ENCODE data around the gene VWA2.

Gene VWA2

DNA sequence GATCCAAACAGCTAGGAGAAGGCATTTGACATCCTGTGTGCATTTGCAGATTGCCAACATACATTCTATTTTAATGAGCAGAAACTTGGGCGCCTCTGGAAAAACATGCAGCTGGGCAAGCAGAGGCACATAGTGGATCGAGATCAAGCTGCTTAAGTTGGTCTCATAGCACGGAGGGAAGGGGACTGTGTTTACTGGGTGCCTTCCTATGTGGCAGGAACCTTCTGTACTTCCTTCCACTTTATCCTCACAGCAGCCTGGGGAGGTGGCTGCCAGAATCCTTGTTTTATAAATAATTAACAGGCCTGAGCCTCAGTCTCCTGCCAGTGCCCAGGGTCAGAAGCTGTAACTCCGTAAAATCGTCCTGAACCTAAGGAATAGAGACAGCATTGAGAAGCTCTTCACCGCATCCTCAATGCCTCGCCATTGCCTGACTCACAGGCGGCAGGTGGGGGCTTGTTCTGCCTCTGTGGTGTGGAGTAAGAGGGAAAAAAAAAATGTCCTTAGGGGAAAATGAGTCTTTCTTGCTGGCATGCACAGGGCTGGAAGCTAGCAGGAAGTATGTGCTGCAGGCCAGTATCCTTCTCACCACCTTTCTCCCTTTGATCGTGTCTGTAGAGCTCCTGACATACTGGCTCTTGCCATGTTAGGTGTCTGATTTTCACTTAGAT, 6.2 kb downstream of the VWA2 start:
- no peak for DNase-seq (ENCODE audit: low read depth)
- H3K4me3 ChIP-seq (ENCODE audit: low read depth, low read length): no peak overlapping the region
- TF ChIP-seq, protein P1, sequence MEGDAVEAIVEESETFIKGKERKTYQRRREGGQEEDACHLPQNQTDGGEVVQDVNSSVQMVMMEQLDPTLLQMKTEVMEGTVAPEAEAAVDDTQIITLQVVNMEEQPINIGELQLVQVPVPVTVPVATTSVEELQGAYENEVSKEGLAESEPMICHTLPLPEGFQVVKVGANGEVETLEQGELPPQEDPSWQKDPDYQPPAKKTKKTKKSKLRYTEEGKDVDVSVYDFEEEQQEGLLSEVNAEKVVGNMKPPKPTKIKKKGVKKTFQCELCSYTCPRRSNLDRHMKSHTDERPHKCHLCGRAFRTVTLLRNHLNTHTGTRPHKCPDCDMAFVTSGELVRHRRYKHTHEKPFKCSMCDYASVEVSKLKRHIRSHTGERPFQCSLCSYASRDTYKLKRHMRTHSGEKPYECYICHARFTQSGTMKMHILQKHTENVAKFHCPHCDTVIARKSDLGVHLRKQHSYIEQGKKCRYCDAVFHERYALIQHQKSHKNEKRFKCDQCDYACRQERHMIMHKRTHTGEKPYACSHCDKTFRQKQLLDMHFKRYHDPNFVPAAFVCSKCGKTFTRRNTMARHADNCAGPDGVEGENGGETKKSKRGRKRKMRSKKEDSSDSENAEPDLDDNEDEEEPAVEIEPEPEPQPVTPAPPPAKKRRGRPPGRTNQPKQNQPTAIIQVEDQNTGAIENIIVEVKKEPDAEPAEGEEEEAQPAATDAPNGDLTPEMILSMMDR (IDR thresholded peaks at IDR 0.05; ENCODE audit: low read depth, low read length, missing control alignments): no peak

- DNase-seq (ENCODE audit: low read depth): no peak
- no peak overlapping the region for H3K4me3 ChIP-seq (ENCODE audit: low read depth, low read length)
- TF ChIP-seq, protein P1 (IDR thresholded peaks at IDR 0.05; ENCODE audit: low read depth, low read length, missing control alignments): no peak
These were observed 7.7 kb downstream of the VWA2 start for GRCh38 chr10:114246679-114247305.

DNA sequence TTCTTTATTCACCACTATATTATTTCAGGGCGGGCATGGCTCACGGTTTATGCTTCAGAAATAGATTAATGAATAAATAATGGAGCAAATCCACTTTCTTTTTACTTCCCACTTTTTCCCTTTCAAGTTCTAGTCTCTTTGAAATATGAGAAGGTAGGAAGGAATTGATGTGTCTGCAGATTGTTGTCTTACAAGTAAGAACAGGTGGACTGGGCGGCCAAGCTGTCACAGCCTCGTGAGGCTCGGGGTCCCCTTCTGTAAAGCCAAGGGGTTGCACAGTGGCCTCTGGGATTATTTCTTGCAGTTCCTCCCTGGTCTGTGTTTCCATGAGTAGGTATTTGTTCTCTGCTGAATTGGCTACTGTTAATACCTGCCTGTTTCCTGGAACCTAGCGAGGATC, 11.2 kb downstream of the VWA2 start:
- no peak overlapping the region for H3K4me3 ChIP-seq (ENCODE audit: low read depth, low read length)
- no peak for DNase-seq (ENCODE audit: low read depth)
- TF ChIP-seq, protein P1 (IDR thresholded peaks at IDR 0.05; ENCODE audit: low read depth, low read length, missing control alignments): no peak

GRCh38 chr10:114250716-114251115, 11.7 kb downstream of the VWA2 start:
- no peak for DNase-seq (ENCODE audit: low read depth)
- TF ChIP-seq, protein P1 (IDR thresholded peaks at IDR 0.05; ENCODE audit: low read depth, low read length, missing control alignments): no peak

GRCh38 chr10:114252092-114252491, 13.0 kb downstream of the VWA2 start:
- TF ChIP-seq, protein P1 (IDR thresholded peaks at IDR 0.05; ENCODE audit: low read depth, low read length, missing control alignments): no peak
- no peak overlapping the region for H3K4me3 ChIP-seq (ENCODE audit: low read depth, low read length)

More at GRCh38 chr10:114250716-114251115, 11.7 kb downstream of the VWA2 start:
- H3K4me3 ChIP-seq (ENCODE audit: low read depth, low read length): no peak overlapping the region

DNA sequence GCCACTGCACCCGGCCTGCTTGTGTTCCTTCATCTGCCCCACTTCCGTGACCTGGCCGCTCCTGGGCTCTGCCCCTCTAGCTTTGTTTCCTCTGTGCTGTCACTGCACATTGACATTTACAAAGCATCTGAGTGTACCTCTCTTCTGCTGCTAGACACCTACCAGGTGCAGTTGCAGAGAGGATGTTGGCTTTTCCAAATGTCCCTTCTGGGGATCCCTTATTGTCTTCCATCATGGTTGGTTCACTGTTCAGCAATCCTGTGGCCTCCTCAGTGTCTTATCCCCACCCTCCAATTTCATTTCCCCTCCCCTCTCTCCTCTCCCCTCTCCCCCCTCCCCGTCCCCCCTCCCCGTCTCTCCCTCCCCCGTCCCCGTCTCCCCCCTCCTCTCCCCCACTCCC, 13.8 kb downstream of the VWA2 start:
- DNase-seq (ENCODE audit: low read depth): no peak
- TF ChIP-seq, protein P1 (IDR thresholded peaks at IDR 0.05; ENCODE audit: low read depth, low read length, missing control alignments): no peak
- no peak overlapping the region for H3K4me3 ChIP-seq (ENCODE audit: low read depth, low read length)

More at GRCh38 chr10:114252092-114252491, 13.0 kb downstream of the VWA2 start:
- no peak for DNase-seq (ENCODE audit: low read depth)

Data from GM12864 (cell line).